ENCODE data around the gene METTL27.

- TF ChIP-seq GATA2 (IDR thresholded peaks at IDR 0.05; ENCODE audit: low read depth, low read length) (no peak), GATA3 (IDR thresholded peaks at IDR 0.05; ENCODE audit: low read depth, low read length) (no peak)
Observed at GRCh38 chr7:73841689-73842066, 638 bp downstream of the METTL27 start.
